Measurements from ENCODE around the gene GRIK4. TPM values are rescaled to one million over a fixed set of nuclear protein-coding genes. Genes with fewer than 3 reads are reported as not detected.

The GRIK4 gene
- total and polyA plus RNA-seq, 7 donors: 0.04 to 0.11 (median 0.04) TPM; not detected in 4

DNA sequence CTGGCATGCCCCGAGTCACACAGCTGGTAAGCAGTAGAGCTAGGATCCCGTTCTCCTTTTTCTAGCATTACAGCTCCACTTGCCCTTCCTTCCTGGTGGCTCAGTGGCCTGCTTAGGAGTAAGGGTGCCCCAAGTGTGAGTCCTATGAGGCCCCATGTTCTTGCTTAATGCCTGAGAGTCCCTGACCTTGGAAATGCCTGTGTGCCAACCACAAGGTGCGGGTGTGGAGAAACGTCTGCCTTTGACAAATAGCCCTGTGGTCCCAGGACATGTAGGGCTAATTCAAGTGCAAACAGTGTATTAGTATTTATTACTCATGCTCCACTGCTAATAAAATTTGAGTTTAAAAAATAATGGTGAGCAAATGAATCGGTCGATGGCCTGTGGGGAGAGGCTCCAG is 18.4 kb downstream of the GRIK4 start:
- peaks cover 0 to 30% (median 7%) of the 10 kb centered on the region in 3 donors for H3K27me3 ChIP-seq (ENCODE audit: insufficient read depth in 3 of 3, low read length in 2 of 3)
- no peaks in the 10 kb centered on the region for H3K9me3 ChIP-seq
- intact Hi-C loops (cut with DNase I): no loop called here
- H3K36me3 ChIP-seq (ENCODE audit: insufficient read depth in 1 of 2, low read depth in 1 of 2): no peaks in the 10 kb centered on the region
- WGBS, 3 donors: 84 to 88% (median 84%) methylated on average over 6 of the region's 6 CpGs
- H3K4me3 ChIP-seq: no peak overlapping the region
- DNase-seq (no peak), ATAC-seq (no peak)
- no peak overlapping the region for H3K27ac ChIP-seq
- no peaks in the 10 kb centered on the region for H3K4me1 ChIP-seq
- TF ChIP-seq, protein P1, sequence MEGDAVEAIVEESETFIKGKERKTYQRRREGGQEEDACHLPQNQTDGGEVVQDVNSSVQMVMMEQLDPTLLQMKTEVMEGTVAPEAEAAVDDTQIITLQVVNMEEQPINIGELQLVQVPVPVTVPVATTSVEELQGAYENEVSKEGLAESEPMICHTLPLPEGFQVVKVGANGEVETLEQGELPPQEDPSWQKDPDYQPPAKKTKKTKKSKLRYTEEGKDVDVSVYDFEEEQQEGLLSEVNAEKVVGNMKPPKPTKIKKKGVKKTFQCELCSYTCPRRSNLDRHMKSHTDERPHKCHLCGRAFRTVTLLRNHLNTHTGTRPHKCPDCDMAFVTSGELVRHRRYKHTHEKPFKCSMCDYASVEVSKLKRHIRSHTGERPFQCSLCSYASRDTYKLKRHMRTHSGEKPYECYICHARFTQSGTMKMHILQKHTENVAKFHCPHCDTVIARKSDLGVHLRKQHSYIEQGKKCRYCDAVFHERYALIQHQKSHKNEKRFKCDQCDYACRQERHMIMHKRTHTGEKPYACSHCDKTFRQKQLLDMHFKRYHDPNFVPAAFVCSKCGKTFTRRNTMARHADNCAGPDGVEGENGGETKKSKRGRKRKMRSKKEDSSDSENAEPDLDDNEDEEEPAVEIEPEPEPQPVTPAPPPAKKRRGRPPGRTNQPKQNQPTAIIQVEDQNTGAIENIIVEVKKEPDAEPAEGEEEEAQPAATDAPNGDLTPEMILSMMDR (IDR thresholded peaks at IDR 0.05): no peak

DNA sequence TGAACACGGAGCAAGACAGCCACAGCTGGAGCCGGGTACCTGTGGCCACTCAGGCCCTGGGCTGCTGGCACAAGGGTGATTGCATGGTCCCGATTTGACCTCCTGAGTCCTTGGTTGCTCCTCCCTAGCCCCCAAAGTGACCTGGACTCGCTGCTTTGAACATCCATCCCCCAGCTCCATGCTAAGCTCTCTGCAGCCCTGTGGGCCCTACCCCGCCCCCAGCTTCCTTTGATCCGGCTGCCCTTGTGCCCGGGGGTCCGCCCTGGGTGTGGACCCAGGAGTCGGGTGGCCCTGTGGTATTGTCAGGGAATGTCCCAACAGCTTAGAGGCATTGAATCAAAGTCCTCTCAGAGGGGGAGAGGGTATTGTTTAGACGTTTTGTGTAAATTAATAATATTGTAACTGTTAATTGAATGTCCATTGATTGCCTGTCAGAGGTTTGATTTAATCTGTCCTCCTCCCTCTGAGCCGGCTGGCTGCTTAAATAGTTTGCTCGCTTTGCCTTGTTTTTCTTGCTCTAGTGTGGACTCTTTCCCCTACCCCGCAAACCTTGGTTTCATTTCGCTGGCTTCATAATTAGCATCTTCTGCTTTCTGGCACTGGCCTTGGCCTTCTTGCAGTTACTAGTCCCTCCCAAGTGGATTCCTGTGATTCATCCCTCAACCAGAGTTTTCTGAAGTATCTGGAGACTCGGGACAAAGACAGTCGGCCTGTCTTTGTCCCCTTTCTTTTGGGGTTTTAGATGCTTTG is 20.7 kb downstream of the GRIK4 start:
- H3K9me3 ChIP-seq: no peaks in the 10 kb centered on the region
- no peak for ATAC-seq
- WGBS, 3 donors: 46 to 59% (median 48%) methylated on average over 16 of the region's 16 CpGs

DNA sequence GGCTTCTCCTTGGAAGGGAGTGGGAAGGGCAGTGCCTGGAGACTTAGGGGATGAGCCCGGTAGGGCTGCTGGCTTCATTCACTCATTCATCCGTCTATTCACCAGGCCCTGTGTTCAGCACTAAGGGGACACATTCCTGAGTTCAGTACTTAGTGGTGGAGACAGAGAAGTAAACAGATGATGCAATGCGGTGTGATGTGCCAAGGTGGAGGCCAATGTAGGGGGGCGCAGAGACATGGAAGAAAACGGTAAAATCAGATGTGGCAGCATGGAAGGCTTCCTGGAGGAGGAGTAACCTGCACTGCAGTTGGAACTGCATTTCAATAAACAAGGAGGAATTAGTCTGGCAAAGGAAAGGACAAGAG is 21.3 kb downstream of the GRIK4 start:
- intact Hi-C loops (cut with DNase I): no loop called here
- no peak overlapping the region for H3K4me3 ChIP-seq
- 34 to 42% (median 35%) methylated on average over 5 of the region's 5 CpGs for WGBS, 3 donors
- no peaks in the 10 kb centered on the region for H3K36me3 ChIP-seq (ENCODE audit: insufficient read depth in 1 of 2, low read depth in 1 of 2)
- no peak for ATAC-seq
- H3K9me3 ChIP-seq: no peaks in the 10 kb centered on the region
- TF ChIP-seq, protein P1 (IDR thresholded peaks at IDR 0.05): no peak
- no peaks in the 10 kb centered on the region for H3K4me1 ChIP-seq
- peaks cover 0 to 20% (median 7%) of the 10 kb centered on the region in 3 donors for H3K27me3 ChIP-seq (ENCODE audit: insufficient read depth in 3 of 3, low read length in 2 of 3)
- no peak for DNase-seq
- H3K27ac ChIP-seq: no peak overlapping the region

More for the DNA sequence above, 20.7 kb downstream of the GRIK4 start:
- intact Hi-C loops (cut with DNase I): no loop called here
- no peak for DNase-seq
- Histone ChIP-seq H3K4me3 (no peak overlapping the region), H3K27ac (no peak overlapping the region), H3K4me1 (no peaks in the 10 kb centered on the region), H3K36me3 (ENCODE audit: insufficient read depth in 1 of 2, low read depth in 1 of 2) (no peaks in the 10 kb centered on the region), H3K27me3 (ENCODE audit: insufficient read depth in 3 of 3, low read length in 2 of 3) (peaks cover 0 to 20% (median 7%) of the 10 kb centered on the region in 3 donors)
- TF ChIP-seq, protein P1 (IDR thresholded peaks at IDR 0.05): no peak

DNA sequence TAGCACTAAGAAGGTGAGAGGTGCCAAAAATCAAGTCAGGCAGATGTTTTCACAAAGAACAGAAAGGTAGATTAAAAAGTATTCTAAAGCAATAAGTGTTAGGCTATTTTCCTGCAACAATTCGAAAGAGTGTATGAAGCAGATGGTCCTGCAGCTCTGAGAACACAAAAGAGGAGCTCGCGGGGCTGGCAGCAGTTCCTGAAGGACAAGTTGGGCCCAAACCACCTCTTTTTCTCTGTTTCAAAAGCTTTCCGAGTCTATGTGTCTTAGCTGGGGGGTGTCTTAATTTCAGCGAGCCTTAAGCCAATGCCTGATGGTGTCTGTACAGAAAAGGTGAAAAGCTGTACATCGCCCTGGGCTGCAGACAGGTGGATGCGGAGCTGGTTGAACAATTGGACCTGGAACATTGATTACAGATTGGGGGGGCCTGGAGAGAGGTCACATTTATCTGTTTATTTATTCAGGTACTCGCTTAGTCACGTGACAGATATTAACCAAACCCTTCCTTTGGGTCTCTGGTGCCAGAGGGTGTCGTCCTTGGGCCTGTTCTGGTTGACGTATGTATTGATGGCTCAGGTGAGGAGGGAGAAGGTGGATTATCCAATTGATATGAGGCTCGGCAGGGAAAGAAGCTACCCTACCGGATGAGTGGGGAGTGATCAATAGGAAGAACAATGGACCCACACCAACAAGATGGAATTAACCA is 24.7 kb downstream of the GRIK4 start:
- ATAC-seq (no peak), DNase-seq (no peak)
- H3K27ac ChIP-seq: no peak overlapping the region
- no peaks in the 10 kb centered on the region for H3K4me1 ChIP-seq
- no peaks in the 10 kb centered on the region for H3K9me3 ChIP-seq
- no peak overlapping the region for H3K4me3 ChIP-seq
- 93 to 96% (median 93%) methylated on average over 13 of the region's 13 CpGs for WGBS, 3 donors
- no peaks in the 10 kb centered on the region for H3K36me3 ChIP-seq (ENCODE audit: insufficient read depth in 1 of 2, low read depth in 1 of 2)
- TF ChIP-seq, protein P1 (IDR thresholded peaks at IDR 0.05): no peak
- intact Hi-C loops (cut with DNase I): no loop called here
- H3K27me3 ChIP-seq (ENCODE audit: insufficient read depth in 3 of 3, low read length in 2 of 3): peaks cover 0 to 19% (median 2%) of the 10 kb centered on the region in 3 donors
